Osteoblast (primary cell): ENCODE results near the gene ANKRD34A. TPM values are rescaled to one million over a fixed set of nuclear protein-coding genes. Genes with fewer than 3 reads are reported as not detected.
A peak's percentile ranks its signal among the peaks of the same experiment; 100 is the strongest.
"Not testable (repeated sequence)": the region's sequence is repeated elsewhere in the genome, so short reads cannot be mapped to it uniquely, and the experiment has no call there.

Experiments
- DNase-seq: peaks from one replicate; pipeline ENCODE4 v3.0.0; 2011; ENCODE audit warnings: low spot score, mixed read lengths; ENCODE audit not compliant: insufficient read length; ENCODE audit errors: missing footprints
- H2AFZ ChIP-seq: 2 replicates; pipeline ENCODE4 v1.6.0; 2011; ENCODE audit warnings: mild to moderate bottlenecking, low read length
- H3K27ac ChIP-seq: 2 replicates; pipeline ENCODE4 v1.5.1; 2011; ENCODE audit warnings: mild to moderate bottlenecking, low read depth, low read length, moderate library complexity
- H3K27me3 ChIP-seq: 2 replicates; pipeline ENCODE4 v1.6.0; 2012; ENCODE audit warnings: mild to moderate bottlenecking, control low read depth, inconsistent platforms, low read length, moderate library complexity; ENCODE audit not compliant: insufficient read depth
- H3K36me3 ChIP-seq: 2 replicates; pipeline ENCODE4 v1.5.1; 2011; ENCODE audit warnings: mild to moderate bottlenecking, low read length, control low read depth, moderate library complexity; ENCODE audit not compliant: insufficient read depth
- H3K4me1 ChIP-seq: 2 replicates; pipeline ENCODE4 v1.5.1; 2011; ENCODE audit warnings: mild to moderate bottlenecking, low read length, control low read depth, moderate library complexity; ENCODE audit not compliant: insufficient read depth
- H3K4me2 ChIP-seq: 2 replicates; pipeline ENCODE4 v1.6.0; 2011; ENCODE audit warnings: mild to moderate bottlenecking, low read length; ENCODE audit not compliant: insufficient read depth
- H3K4me3 ChIP-seq: fragments of 200-600 bp; sonication (generic); 3 replicates; pipeline ENCODE4 v1.5.1; 2012; ENCODE audit warnings: mild to moderate bottlenecking, low read length, inconsistent platforms; ENCODE audit not compliant: insufficient read depth
- H3K79me2 ChIP-seq: 2 replicates; pipeline ENCODE4 v1.6.0; 2012; ENCODE audit warnings: mild to moderate bottlenecking, low read length, control low read depth, inconsistent platforms; ENCODE audit not compliant: insufficient read depth
- H3K9me3 ChIP-seq: 2 replicates; pipeline ENCODE4 v1.5.1; 2011; ENCODE audit warnings: low read depth, low read length, control low read depth
- H4K20me1 ChIP-seq: 2 replicates; pipeline ENCODE4 v1.6.0; 2012; ENCODE audit warnings: mild to moderate bottlenecking, low read length, control low read depth; ENCODE audit not compliant: insufficient read depth
- CTCF ChIP-seq: IDR thresholded peaks from 2 replicates; pipeline ENCODE4 v1.5.1; 2011; ENCODE audit warnings: mild to moderate bottlenecking, low read depth, low read length, moderate library complexity; ENCODE audit errors: extremely low read depth
- total RNA-seq: library from RNA; depleted of rRNA; stranded (reverse); fragments of >200 nt; gene quantifications from 2 replicates; pipeline ENCODE4 v1.2.3, GENCODE V29; 2012

Gene ANKRD34A
- total RNA-seq, 1 donor: 1.1 TPM

GRCh38 chr1:145926686-145927062, 37.7 kb downstream of the ANKRD34A start:
- H3K27me3 ChIP-seq: no peaks in the 10 kb centered on the region
- peak overlapping the region; percentile 92 for H3K4me2 ChIP-seq
- no peaks in the 10 kb centered on the region for H4K20me1 ChIP-seq
- peak overlapping the region; percentile 91 for H2AFZ ChIP-seq
- peak; percentile 34 for DNase-seq
- H3K79me2 ChIP-seq: peaks cover 17% of the 10 kb centered on the region
- no peak for TF ChIP-seq CTCF
- no peaks in the 10 kb centered on the region for H3K9me3 ChIP-seq
- H3K4me3 ChIP-seq: peak overlapping the region; percentile 83
- peak overlapping the region; percentile 99 for H3K27ac ChIP-seq
- H3K36me3 ChIP-seq: peaks cover 20% of the 10 kb centered on the region
- peaks cover 8% of the 10 kb centered on the region for H3K4me1 ChIP-seq

GRCh38 chr1:145922266-145922665, 42.1 kb downstream of the ANKRD34A start:
- Histone ChIP-seq H4K20me1 (no peaks in the 10 kb centered on the region), H3K36me3 (peaks cover 16% of the 10 kb centered on the region), H3K79me2 (peaks cover 26% of the 10 kb centered on the region), H3K4me1 (peaks cover 26% of the 10 kb centered on the region), H3K4me3 (no peak overlapping the region), H3K27me3 (no peaks in the 10 kb centered on the region), H3K9me3 (no peaks in the 10 kb centered on the region), H2AFZ (no peak overlapping the region), H3K27ac (no peak overlapping the region), H3K4me2 (no peak overlapping the region)
- TF ChIP-seq CTCF: no peak
- DNase-seq: peak; percentile 13

GRCh38 chr1:145920297-145920696, 44.1 kb downstream of the ANKRD34A start:
- not testable (repeated sequence) for H4K20me1 ChIP-seq, H2AFZ ChIP-seq, H3K4me2 ChIP-seq, H3K27me3 ChIP-seq, H3K4me3 ChIP-seq, H3K9me3 ChIP-seq, H3K27ac ChIP-seq, DNase-seq
- peaks cover 22% of the 10 kb centered on the region for H3K79me2 ChIP-seq
- peaks cover 19% of the 10 kb centered on the region for H3K36me3 ChIP-seq
- H3K4me1 ChIP-seq: peaks cover 22% of the 10 kb centered on the region

GRCh38 chr1:145918992-145919939, 45.1 kb downstream of the ANKRD34A start:
- peak overlapping the region; percentile 85 for H3K4me3 ChIP-seq
- peak overlapping the region; percentile 99 for H3K4me2 ChIP-seq
- H3K27me3 ChIP-seq: no peaks in the 10 kb centered on the region
- H3K36me3 ChIP-seq: peaks cover 19% of the 10 kb centered on the region
- H3K27ac ChIP-seq: peak overlapping the region; percentile 94
- H3K79me2 ChIP-seq: peaks cover 22% of the 10 kb centered on the region
- peak; percentile 92 for DNase-seq
- H3K9me3 ChIP-seq: no peaks in the 10 kb centered on the region
- H3K4me1 ChIP-seq: peaks cover 22% of the 10 kb centered on the region
- H4K20me1 ChIP-seq: no peaks in the 10 kb centered on the region
- TF ChIP-seq CTCF: no peak
- peak overlapping the region; percentile 96 for H2AFZ ChIP-seq
